ENCODE results near the gene IKZF2. TPM values are rescaled to one million over a fixed set of nuclear protein-coding genes. Genes with fewer than 3 reads are reported as not detected.

Gene IKZF2
- total and polyA plus RNA-seq, 10 of the 15 experiments (the other 5 are each of a cell fraction or from before 2014, with no cell fraction given), result 15.2 to 266 (median 87.2) TPM

GRCh38 chr2:212979799-212980198 is 171.6 kb downstream of the IKZF2 start:
- ChIA-PET RAD21 (ENCODE audit: unreplicated experiment) (interaction anchor here (0.9 kb wide), 1 partner anchor 34 kb away, joined by 3 read pairs; no protein-coding TSS in a partner anchor), POLR2A (interaction anchor here (0.6 kb wide), 1 partner anchor 365 kb away, joined by 5 read pairs; no protein-coding TSS in a partner anchor), CTCF (interaction anchor here (0.8 to 1.3 kb wide), 4 partner anchors 9 to 249 kb away, joined by 3 to 4 read pairs (median 3); no protein-coding TSS in a partner anchor), SMC1A (ENCODE audit: uncharacterized antibody, unreplicated experiment) (interaction anchor here (0.8 to 2.5 kb wide), 7 partner anchors 8 to 147 kb away, joined by 3 to 13 read pairs (median 6); no protein-coding TSS in a partner anchor)
- DNase-seq (ENCODE audit: low read depth, low spot score) (no peak), FAIRE-seq (peak; percentile 7), ATAC-seq (peak; percentile 33)
- in situ Hi-C loops (cut with MboI) (no loop called here), intact Hi-C loops (cut with micrococcal nuclease; ENCODE audit: unreplicated experiment) (no loop called here)
- H3K4me1 ChIP-seq (ENCODE audit: control insufficient read depth, insufficient read depth, low read length), result no peaks in the 10 kb centered on the region
- no peak overlapping the region for H3K27ac ChIP-seq (ENCODE audit: control insufficient read depth, insufficient read depth)
- no peak overlapping the region for H3K4me2 ChIP-seq (ENCODE audit: control insufficient read depth, insufficient read depth)
- TF ChIP-seq BCL11A (IDR thresholded peaks at IDR 0.05; ENCODE audit: low read depth, low read length) (no peak), GABPA (IDR thresholded peaks at IDR 0.05; ENCODE audit: low read depth) (no peak)
- no peak overlapping the region for H2AFZ ChIP-seq (ENCODE audit: control insufficient read depth, low read depth, low read length)
- no peak overlapping the region for H3K4me3 ChIP-seq
- H3K36me3 ChIP-seq (ENCODE audit: control insufficient read depth in 2 of 2, insufficient read depth in 2 of 2, low read length in 1 of 2), result peaks cover 0 to 11% of the 10 kb centered on the region in 2 experiments; a peak in 2 of 4 replicates
- H3K27me3 ChIP-seq (replicated peaks in 1 of 2; ENCODE audit: control insufficient read depth in 2 of 2, insufficient read depth in 2 of 2, low read length in 1 of 2), result no peaks in the 10 kb centered on the region
- BruUV-seq (replicated peaks), result no TSS peak
- no peaks in the 10 kb centered on the region for H4K20me1 ChIP-seq (ENCODE audit: control insufficient read depth, insufficient read depth)
- no peaks in the 10 kb centered on the region for H3K9me3 ChIP-seq (replicated peaks; ENCODE audit: control insufficient read depth, insufficient read depth, low read length)
- no peak overlapping the region for H3K9ac ChIP-seq (ENCODE audit: control insufficient read depth, insufficient read depth, low read length)
- no peaks in the 10 kb centered on the region for H3K79me2 ChIP-seq (ENCODE audit: control insufficient read depth, insufficient read depth, low read length)
- 95% methylated on average over 1 of the region's 1 CpG for WGBS (ENCODE audit: insufficient coverage, insufficient replicate concordance, low lambda C conversion rate, missing lambda C conversion rate)

GRCh38 chr2:212979046-212979612 is 172.3 kb downstream of the IKZF2 start:
- peaks cover 0 to 12% of the 10 kb centered on the region in 2 experiments; a peak in 2 of 4 replicates for H3K36me3 ChIP-seq (ENCODE audit: control insufficient read depth in 2 of 2, insufficient read depth in 2 of 2, low read length in 1 of 2)
- intact Hi-C loops (cut with micrococcal nuclease; ENCODE audit: unreplicated experiment), result no loop called here
- H3K4me2 ChIP-seq (ENCODE audit: control insufficient read depth, insufficient read depth), result no peak overlapping the region
- ChIA-PET CTCF (interaction anchor here (0.7 to 1.1 kb wide), 4 partner anchors 9 to 248 kb away, joined by 3 read pairs; no protein-coding TSS in a partner anchor), RAD21 (ENCODE audit: unreplicated experiment) (interaction anchor here (0.7 kb wide), 1 partner anchor 29 kb away, joined by 3 read pairs; no protein-coding TSS in a partner anchor), POLR2A (interaction anchor here (0.6 to 0.7 kb wide), 3 partner anchors 10 to 724 kb away, joined by 3 to 5 read pairs (median 5); no protein-coding TSS in a partner anchor), SMC1A (ENCODE audit: uncharacterized antibody, unreplicated experiment) (interaction anchor here (0.8 to 2.5 kb wide), 9 partner anchors 9 to 148 kb away, joined by 3 to 13 read pairs (median 4); no protein-coding TSS in a partner anchor)
- 0% methylated on average over 2 of the region's 2 CpGs for WGBS (ENCODE audit: insufficient coverage, insufficient replicate concordance, low lambda C conversion rate, missing lambda C conversion rate)
- H3K9ac ChIP-seq (ENCODE audit: control insufficient read depth, insufficient read depth, low read length), result no peak overlapping the region
- H3K79me2 ChIP-seq (ENCODE audit: control insufficient read depth, insufficient read depth, low read length), result no peaks in the 10 kb centered on the region
- TF ChIP-seq ASH2L (IDR thresholded peaks at IDR 0.05; ENCODE audit: borderline replicate concordance, low read depth) (no peak), BCL11A (IDR thresholded peaks at IDR 0.05; ENCODE audit: low read depth, low read length) (no peak), BCL3 (IDR thresholded peaks at IDR 0.05; ENCODE audit: borderline replicate concordance, insufficient read depth, low read depth, low read length, poor library complexity, severe bottlenecking) (no peak)
- H3K4me3 ChIP-seq, result no peak overlapping the region
- H3K27ac ChIP-seq (ENCODE audit: control insufficient read depth, insufficient read depth), result no peak overlapping the region
- FAIRE-seq, result no peak
- no peak overlapping the region for H2AFZ ChIP-seq (ENCODE audit: control insufficient read depth, low read depth, low read length)
- DNase-seq (ENCODE audit: low read depth, low spot score), result no peak
- BruUV-seq (replicated peaks), result no TSS peak
- no peaks in the 10 kb centered on the region for H4K20me1 ChIP-seq (ENCODE audit: control insufficient read depth, insufficient read depth)
- no peak for ATAC-seq
- H3K9me3 ChIP-seq (replicated peaks; ENCODE audit: control insufficient read depth, insufficient read depth, low read length), result no peaks in the 10 kb centered on the region
- in situ Hi-C loops (cut with MboI), result no loop called here
- H3K4me1 ChIP-seq (ENCODE audit: control insufficient read depth, insufficient read depth, low read length), result no peaks in the 10 kb centered on the region
- no peaks in the 10 kb centered on the region for H3K27me3 ChIP-seq (replicated peaks in 1 of 2; ENCODE audit: control insufficient read depth in 2 of 2, insufficient read depth in 2 of 2, low read length in 1 of 2)

Measured in GM12878 (cell line).